NCI-H526 (cell line): ENCODE data around the gene ZKSCAN3.
"Not testable (repeated sequence)": the region's sequence is repeated elsewhere in the genome, so short reads cannot be mapped to it uniquely, and the experiment has no call there.

Experiments
- DNase-seq, 2 experiments: peaks; one replicate each; lab custom pipeline; 2025; lab: John Stamatoyannopoulos, UW

Gene ZKSCAN3

DNA sequence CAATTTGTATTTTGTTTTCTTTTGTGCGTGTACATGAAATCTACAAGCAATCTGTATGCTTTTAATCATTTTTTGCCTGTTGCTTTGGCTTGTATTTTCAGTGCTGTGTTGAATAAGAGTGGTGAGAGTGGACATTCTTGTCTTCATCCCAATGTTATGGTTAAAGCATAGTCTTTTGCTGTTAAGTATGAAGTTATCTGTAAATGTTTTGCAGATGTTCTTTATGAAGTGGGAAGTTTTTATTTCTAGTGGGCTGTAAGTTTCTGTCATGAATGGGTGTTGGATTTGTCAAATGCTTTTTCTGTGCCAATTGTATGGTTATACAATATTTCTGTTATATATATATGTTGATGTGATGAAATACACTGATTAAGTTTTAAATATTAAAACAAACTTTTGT lies 24.2 kb downstream of the ZKSCAN3 start:
- no peak for DNase-seq

DNA sequence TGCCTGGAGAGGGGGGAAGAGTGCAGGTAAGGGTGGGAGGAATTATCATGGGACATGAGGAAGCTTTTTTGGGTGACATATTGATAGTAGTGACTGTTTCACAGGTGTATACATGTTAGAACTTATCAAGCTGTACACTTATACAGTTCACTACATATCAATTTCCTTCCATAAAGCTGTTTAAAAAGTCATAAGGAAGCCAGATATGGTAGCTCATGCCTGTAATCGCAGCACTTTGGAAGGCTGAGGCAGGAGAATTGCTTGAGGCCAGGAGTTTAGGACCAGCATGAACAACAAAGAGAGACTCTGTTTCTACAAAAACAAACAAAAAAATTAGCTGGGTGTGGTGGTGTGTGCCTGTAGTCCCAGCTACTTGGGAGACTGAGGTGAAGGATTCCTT lies 28.1 kb downstream of the ZKSCAN3 start:
- no peak for DNase-seq

DNA sequence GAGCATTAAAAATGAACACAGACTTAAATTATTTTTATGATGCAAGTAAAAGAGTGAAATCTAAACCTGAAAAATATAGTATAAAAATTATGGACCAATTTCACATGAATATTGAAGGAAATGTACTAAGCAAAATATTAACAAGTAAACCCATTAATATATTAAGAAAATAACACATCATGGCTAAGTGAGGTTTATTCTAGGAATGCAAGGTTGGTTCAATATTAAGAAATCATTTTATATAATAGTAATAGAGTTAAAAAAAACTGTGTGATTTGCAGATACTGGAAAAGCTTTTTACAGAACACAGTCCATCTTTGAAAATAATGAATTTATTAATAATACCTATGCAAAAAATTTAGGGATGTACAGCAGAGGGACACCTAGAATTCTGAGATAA lies 28.9 kb downstream of the ZKSCAN3 start:
- no peak for DNase-seq

DNA sequence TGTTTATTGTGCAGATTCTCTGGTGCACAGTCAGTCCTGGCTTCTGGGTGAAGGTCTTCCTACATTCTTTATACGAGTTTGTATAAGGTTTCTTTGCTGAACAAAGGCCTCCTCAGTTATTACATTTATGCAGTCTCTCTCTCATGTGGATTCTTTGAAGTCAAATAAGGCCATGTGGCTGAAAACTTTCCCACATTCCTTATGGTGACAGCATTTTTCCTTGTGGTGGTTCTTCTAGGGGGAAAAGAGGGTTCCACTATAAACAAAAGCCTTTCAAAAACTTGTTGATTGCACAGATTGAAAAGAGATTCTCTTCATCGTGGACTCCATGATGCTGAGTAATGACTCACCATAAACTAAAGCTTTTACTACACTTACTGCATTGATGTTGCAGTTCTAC lies 30.6 kb downstream of the ZKSCAN3 start:
- no peak for DNase-seq

DNA sequence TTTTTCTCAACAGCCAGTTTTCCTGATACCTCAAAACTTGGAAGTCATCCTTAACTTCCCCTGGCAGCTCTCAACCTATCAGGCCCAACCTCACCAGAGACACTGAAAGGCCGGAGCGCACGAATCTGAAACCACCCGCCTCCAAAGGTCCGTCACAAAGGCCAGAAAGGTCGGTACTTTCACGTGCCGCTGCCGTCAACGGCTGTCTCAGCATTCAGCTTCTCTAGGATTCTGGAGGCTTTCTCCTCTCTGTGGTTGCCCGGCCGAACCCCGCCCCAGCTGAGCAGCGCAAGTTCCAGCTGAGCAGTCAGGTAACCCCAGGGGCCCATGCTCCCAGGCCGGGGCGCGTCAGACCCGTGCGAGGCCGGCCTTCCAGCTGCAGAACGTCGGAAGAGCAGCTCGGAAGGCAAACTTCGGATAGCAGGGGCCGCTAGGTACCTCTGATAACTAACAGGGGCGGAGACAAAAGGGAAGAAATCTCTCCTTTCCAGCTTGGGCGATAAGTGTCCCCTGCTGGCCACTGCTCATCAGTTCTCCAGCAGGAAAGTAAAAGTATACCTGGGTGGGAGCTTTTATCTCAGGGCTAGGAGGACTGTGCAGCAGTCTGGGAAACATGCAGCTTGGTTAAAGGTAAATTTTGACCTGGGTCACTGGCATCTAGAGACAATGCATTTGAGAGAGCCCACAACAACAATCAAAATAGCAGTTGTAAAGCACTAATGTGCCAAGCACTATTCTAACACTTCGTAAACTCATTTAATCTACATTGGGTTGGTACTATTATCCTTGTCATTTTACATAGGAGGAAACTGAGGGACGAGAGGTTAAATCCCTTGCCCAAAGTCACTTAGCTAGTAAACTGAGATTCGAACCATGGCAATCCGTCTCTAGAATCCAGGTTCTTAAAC lies 33.7 kb downstream of the ZKSCAN3 start:
- peak; percentile 82 to 94 for DNase-seq

DNA sequence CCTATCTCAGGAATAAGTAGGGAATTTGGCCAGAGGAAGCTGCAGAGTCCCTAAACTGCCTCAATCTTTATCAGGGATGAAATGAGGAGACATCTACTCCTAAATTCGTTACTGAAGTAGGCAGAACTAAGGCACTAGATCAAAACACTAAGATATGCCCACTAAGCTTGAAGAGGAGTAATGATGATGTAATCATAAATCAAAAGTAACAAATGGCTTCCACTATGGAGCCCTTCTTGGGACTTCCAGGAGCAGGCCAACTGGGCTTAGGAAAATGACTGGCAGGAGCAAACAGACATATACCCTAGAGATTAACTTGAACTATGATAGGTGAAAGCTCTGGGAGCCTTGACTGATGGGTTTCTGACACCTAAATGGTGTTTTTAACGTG lies 34.4 kb downstream of the ZKSCAN3 start:
- DNase-seq: no peak

DNA sequence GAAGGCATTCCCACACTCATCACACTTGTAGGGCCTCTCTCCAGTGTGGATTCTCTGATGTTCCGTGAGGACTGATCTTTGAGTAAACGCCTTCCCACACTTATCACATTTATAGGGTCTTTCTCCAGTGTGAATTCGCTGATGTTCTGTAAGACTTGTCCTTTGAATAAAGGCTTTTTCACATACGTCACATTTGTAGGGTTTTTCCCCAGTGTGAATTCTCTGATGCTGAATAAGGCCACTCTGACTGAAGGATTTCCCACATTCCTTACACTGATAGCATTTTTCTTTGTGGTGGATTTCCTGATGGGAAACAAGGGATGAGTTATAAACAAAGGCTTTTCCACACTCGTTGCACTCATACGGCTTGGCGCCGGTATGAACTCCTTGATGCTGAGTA lies 40.9 kb downstream of the ZKSCAN3 start:
- DNase-seq: no peak

DNA sequence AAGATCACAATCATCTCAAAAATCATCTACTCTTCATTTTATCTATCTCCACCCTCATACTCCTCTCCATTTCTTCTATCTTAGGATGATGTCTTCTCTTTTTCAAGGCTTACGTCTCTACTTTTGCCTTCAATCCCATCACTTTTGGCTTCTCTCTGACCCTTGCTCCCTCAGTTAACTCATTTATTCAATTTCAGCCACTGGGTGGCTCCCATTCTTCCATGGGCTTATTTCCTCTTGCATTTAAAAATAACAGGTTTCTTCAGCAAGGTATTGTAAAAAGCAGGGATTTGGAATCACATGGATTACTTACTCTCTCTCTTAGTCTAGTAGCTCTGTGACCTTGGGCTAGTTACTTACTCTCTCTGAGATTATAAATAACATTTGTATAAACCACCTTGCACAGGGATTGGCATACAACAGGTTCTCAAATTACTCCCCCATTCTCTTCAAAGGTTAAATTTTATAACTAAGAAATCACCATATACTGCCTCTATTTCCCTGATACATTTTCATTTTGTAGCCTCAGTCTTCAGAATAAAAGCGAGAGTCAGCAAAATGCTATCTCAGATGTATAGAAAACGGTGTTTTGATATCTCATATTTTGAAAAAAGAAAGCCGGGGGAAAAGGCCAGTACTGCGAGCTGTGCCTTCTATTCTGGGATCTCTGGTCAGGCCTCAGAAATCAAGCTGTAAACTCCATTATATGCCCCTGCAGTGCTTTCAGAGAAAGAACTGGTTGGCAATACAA lies 44.3 kb downstream of the ZKSCAN3 start:
- peak in 1 of 2 experiments; percentile 5 for DNase-seq

DNA sequence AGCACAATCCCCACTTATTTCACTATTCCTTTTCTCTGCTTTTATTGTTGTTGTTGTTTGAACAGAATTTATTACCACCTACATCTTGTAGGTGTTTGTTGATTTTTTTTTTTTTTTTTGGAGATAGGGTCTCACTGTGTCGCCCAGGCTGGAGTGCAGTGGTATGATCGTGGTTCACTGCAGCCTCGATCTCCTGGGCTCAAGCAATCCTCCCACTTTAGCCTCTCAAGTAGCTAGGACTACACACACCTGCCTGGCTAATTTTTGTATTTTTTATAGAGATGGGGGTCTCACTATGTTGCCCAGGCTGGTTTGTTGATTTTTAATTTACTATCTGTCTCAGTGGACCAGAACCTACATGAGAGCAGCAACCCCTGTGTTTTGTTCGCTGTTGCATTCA lies 46.2 kb downstream of the ZKSCAN3 start:
- DNase-seq: no peak

DNA sequence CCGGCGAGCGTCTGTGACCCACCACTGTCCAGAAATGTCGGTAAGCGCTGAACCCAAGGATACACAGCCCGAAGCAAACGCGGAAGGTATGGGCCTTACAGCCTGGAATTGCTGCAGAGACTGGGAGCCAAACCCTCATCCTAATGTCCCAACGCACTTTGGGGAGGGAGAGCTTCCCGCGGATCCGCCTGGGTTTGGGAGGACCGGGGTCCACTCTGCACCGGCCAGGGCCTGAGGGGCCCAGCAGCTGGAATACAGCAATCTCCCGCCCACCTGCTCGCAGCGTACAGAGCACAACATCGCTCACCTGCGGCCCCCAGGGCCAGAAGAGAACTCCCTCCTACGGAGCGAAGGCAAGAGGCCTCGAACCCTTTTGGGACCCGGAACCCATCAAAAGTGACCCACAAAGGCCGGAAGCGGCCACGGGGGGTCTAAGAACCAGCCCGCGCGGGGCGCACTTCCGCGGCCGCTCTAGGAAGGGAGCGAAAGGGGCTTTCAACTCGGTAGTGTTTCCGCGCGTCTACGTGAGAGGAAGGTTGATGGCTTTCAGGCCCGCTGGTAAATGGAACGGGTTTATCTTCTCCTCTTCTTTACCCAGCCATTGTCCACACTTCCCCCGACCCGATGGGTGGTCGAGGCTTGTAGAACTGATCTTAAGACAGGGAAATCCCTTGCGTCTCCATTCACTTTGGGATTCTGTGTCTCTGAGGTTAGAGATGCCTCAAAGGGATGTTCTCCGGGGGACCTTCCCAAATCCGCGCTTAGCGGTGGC lies 49.8 kb downstream of the ZKSCAN3 start, which contains the start of gene ZSCAN12:
TSS of gene ZSCAN12 (minus strand) at position 398 of the 772 bp plus-strand sequence. CDS start 1,342 bp downstream, outside the sequence.
- peak; percentile 67 to 88 for DNase-seq

DNA sequence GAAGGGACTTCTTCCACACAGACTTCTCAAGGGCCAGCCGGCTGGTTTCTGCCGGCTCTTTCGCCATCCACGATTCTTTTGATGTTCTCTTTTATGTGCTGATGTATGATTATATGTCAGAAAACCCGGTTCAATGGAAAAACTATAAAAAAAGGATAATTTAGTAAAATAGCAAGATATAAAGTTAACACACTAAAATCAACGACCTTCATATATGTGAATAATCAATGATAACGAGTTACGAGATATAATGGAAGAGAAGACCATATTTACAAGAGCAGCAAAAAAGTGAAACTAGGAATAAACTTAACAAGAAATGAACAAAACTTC lies 50.3 kb downstream of the ZKSCAN3 start:
- DNase-seq: no peak

DNA sequence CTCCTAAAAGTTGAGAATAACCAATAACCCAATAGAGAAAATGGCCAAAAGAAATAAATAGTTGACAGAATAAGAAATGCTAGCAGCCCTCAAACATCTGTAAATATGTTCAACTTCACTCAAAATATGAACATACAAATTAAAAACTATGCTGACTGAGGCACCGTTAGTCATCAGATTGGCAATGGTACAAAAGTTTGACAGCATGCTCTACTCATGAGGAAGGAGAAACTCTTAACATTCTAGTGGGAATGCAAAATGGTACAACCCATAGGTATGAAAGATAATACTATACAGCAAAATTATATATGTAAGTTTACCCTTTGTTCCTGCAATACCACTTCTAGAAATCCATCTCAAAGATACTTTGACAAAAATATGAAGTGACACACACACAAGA lies 51.4 kb downstream of the ZKSCAN3 start:
- DNase-seq: no peak

DNA sequence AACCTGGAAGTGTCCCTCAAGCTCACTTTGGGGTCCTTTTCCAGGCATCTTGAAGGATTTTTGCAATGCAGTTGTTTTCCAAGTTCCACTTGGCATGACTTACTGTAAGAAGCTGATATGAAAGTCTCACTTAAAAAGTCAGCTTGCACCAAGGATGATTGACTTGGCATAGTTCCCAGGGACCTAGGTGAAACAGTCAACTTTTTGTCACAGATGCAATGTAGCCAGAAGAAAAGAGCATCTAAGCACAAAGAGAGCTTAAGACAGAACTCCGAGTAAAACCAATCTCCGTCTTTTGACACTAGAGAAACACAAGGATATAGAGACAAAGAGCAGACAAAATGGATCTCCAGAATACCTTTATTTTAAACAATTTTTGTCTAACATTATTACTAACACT lies 52.5 kb downstream of the ZKSCAN3 start:
- DNase-seq: no peak

DNA sequence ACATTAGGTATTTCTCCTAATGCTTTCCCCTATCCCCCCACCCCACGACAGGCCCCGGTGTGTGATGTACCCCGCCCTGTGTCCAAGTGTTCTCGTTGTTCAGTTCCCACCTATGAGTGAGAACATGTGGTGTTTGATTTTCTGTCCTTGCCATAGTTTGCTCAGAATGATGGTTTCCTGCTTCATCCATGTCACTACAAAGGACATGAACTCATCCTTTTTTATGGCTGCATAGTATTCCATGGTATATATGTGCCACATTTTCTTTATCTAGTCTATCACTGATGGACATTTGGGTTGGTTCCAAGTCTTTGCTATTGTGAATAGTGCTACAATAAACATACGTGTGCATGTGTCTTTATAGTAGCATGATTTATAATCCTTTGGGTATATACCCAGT lies 54.2 kb downstream of the ZKSCAN3 start:
- not testable (repeated sequence) for DNase-seq

DNA sequence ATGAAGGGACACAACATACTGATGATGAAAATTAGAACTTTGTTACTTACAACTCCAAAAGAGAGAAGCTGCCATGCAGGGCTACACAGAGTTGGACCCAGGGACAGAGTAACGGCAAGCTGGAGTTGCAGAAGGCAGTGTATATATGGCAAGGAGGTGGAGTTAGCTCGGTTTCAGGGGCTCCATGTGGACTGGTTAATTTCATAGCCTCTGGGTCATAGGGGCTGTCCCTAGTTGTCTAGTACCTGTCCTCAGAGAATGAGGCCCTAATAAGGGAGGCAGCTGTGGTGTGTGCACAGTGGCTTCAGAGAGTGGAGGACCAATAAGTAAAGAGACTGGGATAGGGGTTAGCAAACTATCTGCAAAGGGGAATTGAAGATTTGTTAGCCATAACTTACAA lies 57.7 kb downstream of the ZKSCAN3 start:
- DNase-seq: no peak

DNA sequence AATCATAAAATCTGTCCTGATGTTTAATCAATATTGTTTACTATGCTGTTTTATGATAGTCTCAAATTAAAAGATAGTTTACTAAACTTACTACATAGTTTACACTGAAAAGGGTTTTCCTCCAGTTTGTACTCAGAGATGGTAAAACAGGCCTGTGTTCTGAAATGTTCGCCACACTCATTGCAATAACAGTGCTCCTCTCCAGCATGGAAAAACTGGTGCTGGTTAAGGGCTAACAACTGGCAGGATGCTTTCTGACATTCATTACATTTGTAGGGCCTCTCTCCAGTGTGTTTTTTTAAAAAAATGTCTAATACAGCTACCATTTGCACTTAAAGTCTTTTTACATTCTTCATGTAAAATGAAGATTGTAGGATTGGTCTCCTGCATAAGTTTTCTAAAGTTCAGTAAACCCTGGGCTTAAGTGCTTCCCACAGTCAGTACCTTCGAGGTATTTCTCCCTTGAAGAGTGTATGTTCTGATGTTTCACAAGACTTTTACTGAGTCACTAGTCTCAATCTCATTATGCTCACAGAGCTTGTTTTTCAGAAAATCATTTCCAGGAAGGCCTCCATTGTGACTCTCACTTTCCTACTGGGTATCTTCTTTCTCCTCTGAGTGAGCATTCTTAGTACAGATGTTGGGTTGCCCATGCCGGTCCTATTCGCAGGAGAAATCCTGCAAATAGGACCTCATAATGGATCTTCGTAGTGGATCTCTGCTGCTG lies 58.5 kb downstream of the ZKSCAN3 start:
- DNase-seq: no peak

DNA sequence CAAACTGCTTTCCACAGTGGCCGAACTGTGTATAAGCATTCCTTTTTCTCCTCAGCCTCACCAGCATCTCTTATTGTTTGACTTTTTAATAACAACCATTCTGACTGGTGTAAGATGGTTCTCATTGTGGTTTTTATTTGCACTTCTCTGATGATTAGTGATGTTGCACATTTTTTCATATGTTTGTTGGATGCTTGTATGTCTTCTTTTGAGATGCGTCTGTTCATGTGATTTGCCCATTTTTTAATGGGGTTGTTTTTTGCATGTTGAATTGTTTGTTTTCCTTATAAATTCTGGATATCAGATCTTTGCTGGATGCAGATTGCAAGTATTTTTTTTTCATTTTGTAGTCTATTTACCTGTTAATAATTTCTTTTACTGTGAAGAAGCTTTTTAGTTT lies 61.0 kb downstream of the ZKSCAN3 start:
- DNase-seq: no peak

DNA sequence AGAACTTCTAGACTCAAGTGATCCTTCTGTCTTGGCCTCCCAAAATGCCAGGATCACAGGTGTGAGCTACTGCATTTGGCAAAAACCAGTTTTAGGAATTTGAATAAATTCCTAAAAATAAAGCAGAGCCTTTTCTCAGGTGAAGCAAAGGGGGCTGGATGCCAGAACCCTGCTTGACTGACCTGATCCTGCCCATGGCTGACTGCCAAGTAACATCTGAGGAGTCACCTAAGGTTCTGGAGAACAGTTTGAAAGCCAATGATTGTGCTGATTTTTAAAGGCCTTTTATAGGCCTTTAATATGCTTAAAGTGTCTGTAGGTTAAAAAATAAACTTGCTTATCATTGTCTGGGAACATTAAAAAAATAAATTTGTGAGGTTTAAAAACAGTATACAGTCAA lies 63.9 kb downstream of the ZKSCAN3 start:
- DNase-seq: no peak
